ENCODE measurements around the gene CCDC192. TPM values are rescaled to one million over a fixed set of nuclear protein-coding genes. Genes with fewer than 3 reads are reported as not detected.

CCDC192 gene
- total RNA-seq, 1 experiment from 2014 or later: not detected

DNA sequence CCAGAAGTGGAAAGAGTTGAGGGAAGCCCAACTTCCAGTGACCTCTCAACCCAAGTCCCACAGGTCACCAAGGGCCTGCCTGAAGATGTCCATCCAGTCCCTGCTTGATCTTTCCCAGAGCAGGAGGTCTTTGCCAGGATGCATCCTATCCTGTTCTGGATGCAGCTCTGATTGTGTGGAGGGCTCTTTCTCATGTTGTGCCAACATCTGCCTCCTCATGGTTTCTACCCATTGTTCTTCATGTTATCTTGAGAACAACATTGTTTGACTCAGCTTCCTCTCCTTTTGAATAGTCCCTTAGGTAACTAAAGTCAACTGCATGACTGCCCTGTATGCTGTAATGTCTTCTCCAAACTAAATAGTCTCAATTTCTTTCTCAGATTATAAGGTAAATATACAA, 169.3 kb downstream of the CCDC192 start:
- Histone ChIP-seq H3K9me3 (replicated peaks) (no peaks in the 10 kb centered on the region), H3K27ac (no peak overlapping the region), H3K4me1 (no peaks in the 10 kb centered on the region), H3K4me3 (no peak overlapping the region), H3K27me3 (no peaks in the 10 kb centered on the region), H3K36me3 (no peaks in the 10 kb centered on the region)
- no peak for DNase-seq

- Histone ChIP-seq H3K9me3 (replicated peaks) (no peaks in the 10 kb centered on the region), H3K27ac (no peak overlapping the region), H3K27me3 (no peaks in the 10 kb centered on the region), H3K4me1 (no peaks in the 10 kb centered on the region), H3K4me3 (no peak overlapping the region), H3K36me3 (no peaks in the 10 kb centered on the region)
- DNase-seq: peak; percentile 54 to 81
Measured at GRCh38 chr5:127875235-127876021, 172.2 kb downstream of the CCDC192 start.

DNA sequence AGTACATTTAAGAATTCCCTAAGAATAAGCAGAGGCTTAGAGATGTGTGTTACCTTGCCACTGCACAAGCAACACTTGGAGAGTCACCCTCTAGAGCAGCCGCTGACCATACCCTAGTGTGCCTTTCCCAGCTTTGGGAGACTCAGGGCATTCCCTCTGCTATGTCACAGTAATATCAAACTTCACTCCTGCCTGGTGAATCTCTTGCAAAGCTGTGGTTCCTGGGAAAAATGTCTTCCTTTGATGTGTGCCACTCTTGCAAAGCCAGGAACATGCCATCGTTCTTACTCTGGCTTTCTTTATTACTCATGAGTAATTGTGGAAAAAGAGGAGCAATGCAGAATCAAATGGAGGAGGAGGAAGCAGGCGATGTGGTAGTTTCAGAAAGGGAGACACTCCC, 173.2 kb downstream of the CCDC192 start:
- no peaks in the 10 kb centered on the region for H3K9me3 ChIP-seq (replicated peaks)
- H3K27me3 ChIP-seq: no peaks in the 10 kb centered on the region
- no peak overlapping the region for H3K27ac ChIP-seq
- H3K4me3 ChIP-seq: no peak overlapping the region
- no peak for DNase-seq
- H3K4me1 ChIP-seq: no peaks in the 10 kb centered on the region
- no peaks in the 10 kb centered on the region for H3K36me3 ChIP-seq

- no peaks in the 10 kb centered on the region for H3K36me3 ChIP-seq
- H3K4me3 ChIP-seq: no peak overlapping the region
- H3K27me3 ChIP-seq: no peaks in the 10 kb centered on the region
- DNase-seq: peak; percentile 61 to 72
- no peaks in the 10 kb centered on the region for H3K9me3 ChIP-seq (replicated peaks)
- H3K27ac ChIP-seq: no peak overlapping the region
- no peaks in the 10 kb centered on the region for H3K4me1 ChIP-seq
Measured at GRCh38 chr5:127878174-127878750, 175.1 kb downstream of the CCDC192 start.

DNA sequence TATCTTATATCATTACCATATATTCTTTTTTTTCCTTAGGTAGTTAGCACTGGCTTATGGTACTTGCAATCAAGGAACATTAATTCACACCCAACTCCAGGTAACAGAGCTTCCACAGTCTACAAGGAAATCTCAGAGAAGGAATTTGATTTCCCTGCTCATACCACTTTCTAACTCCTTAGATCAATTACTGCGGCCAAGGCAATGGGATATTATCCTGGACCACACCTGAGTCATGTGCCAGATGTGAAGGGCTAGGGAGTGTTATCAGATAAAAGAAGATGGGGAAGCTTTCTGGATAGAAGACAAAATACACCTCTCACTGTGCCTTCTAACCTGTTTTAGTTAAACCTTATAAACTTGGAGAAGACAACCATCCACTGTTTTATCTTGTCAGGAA, 181.2 kb downstream of the CCDC192 start:
- no peak overlapping the region for H3K4me3 ChIP-seq
- no peak for DNase-seq
- peaks cover 3% of the 10 kb centered on the region; the same call in 1 of the 2 replicates for H3K9me3 ChIP-seq (replicated peaks)
- H3K27me3 ChIP-seq: no peaks in the 10 kb centered on the region
- no peaks in the 10 kb centered on the region for H3K36me3 ChIP-seq
- H3K4me1 ChIP-seq: peaks cover 19% of the 10 kb centered on the region
- no peak overlapping the region for H3K27ac ChIP-seq

DNA sequence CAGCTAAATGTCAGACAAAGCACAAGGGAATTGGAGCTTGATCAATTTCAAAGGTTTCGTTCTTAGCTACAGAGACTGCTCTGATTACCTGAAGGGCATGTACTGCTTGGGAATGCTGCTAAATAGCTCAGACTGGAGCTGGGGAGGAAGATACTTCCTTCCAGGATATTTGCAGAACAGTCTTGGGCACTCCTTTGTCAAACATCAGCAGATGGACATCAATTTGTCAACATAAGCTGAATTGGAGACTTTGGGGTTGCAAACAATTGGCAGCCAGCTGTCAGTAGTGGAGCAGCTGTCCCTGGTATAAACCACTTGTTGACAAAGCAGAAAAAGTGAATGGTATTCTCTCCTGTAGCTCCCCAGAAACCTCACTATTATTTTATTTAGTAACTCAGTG, 182.0 kb downstream of the CCDC192 start:
- peak; percentile 55 to 81 for DNase-seq
- H3K27ac ChIP-seq: peak overlapping the region; percentile 12; the same call in 1 of the 2 replicates

GRCh38 chr5:127886081-127886480, 182.9 kb downstream of the CCDC192 start:
- no peak for DNase-seq
- no peaks in the 10 kb centered on the region for H3K27me3 ChIP-seq
- H3K27ac ChIP-seq: no peak overlapping the region
- H3K36me3 ChIP-seq: no peaks in the 10 kb centered on the region
- H3K4me1 ChIP-seq: peaks cover 19% of the 10 kb centered on the region
- H3K9me3 ChIP-seq (replicated peaks): peaks cover 3% of the 10 kb centered on the region; the same call in 1 of the 2 replicates
- H3K4me3 ChIP-seq: no peak overlapping the region

More for the DNA sequence above, 182.0 kb downstream of the CCDC192 start:
- H3K36me3 ChIP-seq: no peaks in the 10 kb centered on the region
- H3K4me1 ChIP-seq: peaks cover 19% of the 10 kb centered on the region
- no peak overlapping the region for H3K4me3 ChIP-seq
- no peaks in the 10 kb centered on the region for H3K27me3 ChIP-seq
- peaks cover 3% of the 10 kb centered on the region; the same call in 1 of the 2 replicates for H3K9me3 ChIP-seq (replicated peaks)

DNA sequence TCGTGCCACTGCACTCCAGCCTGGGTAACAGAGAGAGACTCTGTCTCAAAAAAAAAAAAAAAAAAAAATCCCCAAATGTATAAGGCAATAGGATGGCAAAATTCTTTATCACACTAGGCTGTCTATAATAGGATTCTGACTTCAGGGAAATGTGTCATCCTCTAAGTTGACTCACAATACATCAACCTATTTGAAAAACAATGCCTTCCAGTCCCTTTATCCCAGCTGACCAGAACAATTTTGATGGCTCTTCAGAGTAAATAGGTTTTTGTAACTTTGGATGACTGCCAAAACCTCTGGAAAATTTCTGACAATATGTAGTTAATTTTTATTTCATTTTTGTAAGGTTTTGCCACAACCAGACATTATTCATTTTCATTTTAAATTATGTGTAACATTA, 184.1 kb downstream of the CCDC192 start:
- Histone ChIP-seq H3K36me3 (no peaks in the 10 kb centered on the region), H3K27ac (no peak overlapping the region), H3K4me3 (no peak overlapping the region), H3K27me3 (no peaks in the 10 kb centered on the region), H3K4me1 (peaks cover 26% of the 10 kb centered on the region), H3K9me3 (replicated peaks) (peaks cover 3% of the 10 kb centered on the region; the same call in 1 of the 2 replicates)
- DNase-seq: no peak

DNA sequence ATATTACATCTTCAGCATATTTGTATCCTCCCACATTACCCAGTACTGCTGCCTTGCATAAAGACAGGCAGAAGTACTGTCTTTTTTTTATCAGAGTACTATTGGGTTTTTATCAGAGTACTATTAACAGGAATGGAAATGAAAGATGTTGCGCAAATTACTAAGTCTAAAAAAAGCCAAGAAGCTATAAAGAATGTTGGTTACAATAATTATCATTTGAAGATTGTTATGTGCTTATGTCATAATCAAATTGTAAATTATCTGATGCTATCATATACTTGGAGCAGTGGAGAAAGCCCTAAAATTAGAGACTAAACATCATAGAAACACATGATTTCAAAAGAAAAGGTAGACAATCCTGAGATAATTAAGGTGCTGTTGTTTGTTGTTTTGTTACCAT, 188.8 kb downstream of the CCDC192 start:
- no peak for DNase-seq
- no peak overlapping the region for H3K4me3 ChIP-seq

DNA sequence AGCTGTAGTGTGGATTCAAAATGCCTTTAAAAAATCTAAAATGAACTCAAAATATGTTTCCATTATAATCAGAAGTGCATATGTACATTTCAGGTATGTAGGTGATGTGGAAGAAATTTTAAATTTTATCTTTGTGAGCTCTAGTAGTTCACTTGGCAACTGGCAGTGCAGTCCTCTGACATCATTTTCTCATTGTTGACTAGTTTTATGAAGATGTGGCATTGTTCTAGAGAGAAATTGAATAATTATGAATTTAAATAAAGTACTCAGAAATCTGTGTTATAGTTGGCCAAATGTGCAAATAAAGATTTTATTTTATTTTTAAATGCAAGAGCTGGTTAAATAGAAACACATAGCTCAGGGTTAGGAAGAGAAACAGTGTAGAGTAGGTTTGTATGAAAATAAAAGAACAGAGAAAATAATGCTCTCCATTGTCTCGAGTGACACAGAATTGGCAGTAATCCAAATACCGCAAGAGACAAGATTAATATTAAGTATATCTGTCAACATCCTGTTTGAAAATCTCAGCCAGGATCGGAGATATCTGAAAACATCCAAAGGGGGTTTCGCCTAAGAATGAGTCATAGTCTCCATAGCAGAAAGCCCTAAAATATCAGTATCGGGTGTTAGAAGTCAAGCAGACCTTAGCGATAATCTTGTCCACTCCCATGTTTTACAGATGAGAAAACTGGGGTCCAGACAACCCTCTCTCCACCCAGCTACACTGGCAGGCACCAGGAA, 189.4 kb downstream of the CCDC192 start:
- DNase-seq: peak; percentile 39 to 81
- Histone ChIP-seq H3K4me3 (peak overlapping the region; percentile 2; the same call in 1 of the 2 replicates), H3K9me3 (replicated peaks) (no peaks in the 10 kb centered on the region), H3K36me3 (no peaks in the 10 kb centered on the region), H3K27me3 (no peaks in the 10 kb centered on the region), H3K4me1 (peaks cover 17% of the 10 kb centered on the region), H3K27ac (no peak overlapping the region)

More for the DNA sequence above, 188.8 kb downstream of the CCDC192 start:
- Histone ChIP-seq H3K36me3 (no peaks in the 10 kb centered on the region), H3K27ac (no peak overlapping the region), H3K27me3 (no peaks in the 10 kb centered on the region), H3K9me3 (replicated peaks) (no peaks in the 10 kb centered on the region), H3K4me1 (peaks cover 17% of the 10 kb centered on the region)

DNA sequence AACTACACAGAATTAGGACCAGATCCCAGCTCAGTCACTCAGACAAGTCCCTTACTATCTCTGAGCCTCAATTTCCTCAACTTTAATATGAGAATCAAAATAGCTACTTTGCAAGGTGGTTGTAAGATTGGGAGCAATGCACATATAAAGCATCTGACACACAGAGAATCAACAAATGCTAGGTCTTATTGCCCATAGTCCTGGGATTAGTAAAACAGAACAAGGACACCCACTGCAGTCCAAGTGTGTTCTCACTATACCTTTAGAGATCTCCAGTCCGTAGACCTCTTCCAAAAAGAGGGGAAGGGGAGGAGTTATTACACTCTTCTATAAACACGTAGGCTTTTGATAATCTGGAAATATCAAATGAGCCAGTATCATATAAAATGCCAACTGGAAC, 190.0 kb downstream of the CCDC192 start:
- Histone ChIP-seq H3K4me3 (no peak overlapping the region), H3K27ac (no peak overlapping the region), H3K9me3 (replicated peaks) (no peaks in the 10 kb centered on the region), H3K4me1 (peaks cover 17% of the 10 kb centered on the region), H3K36me3 (no peaks in the 10 kb centered on the region), H3K27me3 (no peaks in the 10 kb centered on the region)
- no peak for DNase-seq

DNA sequence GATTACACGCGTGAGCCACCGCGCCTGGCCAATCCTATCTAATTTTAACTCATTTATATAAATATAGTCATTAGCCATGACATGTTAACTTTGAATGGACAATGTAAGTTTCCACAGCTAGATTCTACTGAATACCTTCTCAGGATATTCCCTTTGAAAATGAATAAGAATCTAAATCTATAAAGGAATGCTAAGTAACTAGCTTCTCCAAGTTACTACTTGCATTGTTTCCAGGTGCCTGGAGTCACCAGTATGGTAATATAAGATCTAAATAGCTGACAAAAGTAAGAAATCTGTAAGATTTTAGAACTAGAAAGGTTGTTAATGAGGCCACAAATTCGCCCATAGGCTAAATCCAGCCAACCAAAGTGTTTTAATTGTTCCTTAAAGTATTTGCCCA, 191.3 kb downstream of the CCDC192 start:
- Histone ChIP-seq H3K4me1 (peaks cover 17% of the 10 kb centered on the region), H3K36me3 (no peaks in the 10 kb centered on the region), H3K4me3 (no peak overlapping the region), H3K9me3 (replicated peaks) (no peaks in the 10 kb centered on the region), H3K27ac (no peak overlapping the region), H3K27me3 (no peaks in the 10 kb centered on the region)
- DNase-seq: no peak

GRCh38 chr5:127898551-127899213, 195.5 kb downstream of the CCDC192 start:
- no peaks in the 10 kb centered on the region for H3K9me3 ChIP-seq (replicated peaks)
- H3K4me1 ChIP-seq: no peaks in the 10 kb centered on the region
- no peak for DNase-seq
- H3K27ac ChIP-seq: no peak overlapping the region
- no peak overlapping the region for H3K4me3 ChIP-seq
- no peaks in the 10 kb centered on the region for H3K36me3 ChIP-seq
- H3K27me3 ChIP-seq: no peaks in the 10 kb centered on the region

DNA sequence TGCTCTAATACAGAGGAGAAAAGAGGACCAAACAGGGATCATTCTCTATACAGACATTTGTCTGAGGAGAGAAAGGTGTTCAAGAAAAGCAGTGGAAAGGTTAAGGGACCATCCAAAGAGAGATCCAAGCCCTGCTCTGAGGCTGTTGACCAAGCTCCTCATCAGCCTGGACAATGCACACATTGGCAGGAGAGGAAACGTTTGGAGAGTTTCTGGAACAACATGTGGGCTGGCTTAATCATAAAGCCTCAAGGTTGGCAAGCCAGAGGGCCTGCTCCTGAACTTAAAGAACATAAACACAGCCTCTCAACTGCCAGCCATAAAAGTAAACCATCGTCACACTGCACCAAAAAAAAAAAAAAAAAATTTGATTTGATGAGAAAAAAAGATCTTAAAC, 196.0 kb downstream of the CCDC192 start:
- Histone ChIP-seq H3K4me3 (no peak overlapping the region), H3K36me3 (no peaks in the 10 kb centered on the region)
- no peak for DNase-seq

More for the DNA sequence above, 196.0 kb downstream of the CCDC192 start:
- Histone ChIP-seq H3K4me1 (no peaks in the 10 kb centered on the region), H3K27ac (no peak overlapping the region), H3K27me3 (no peaks in the 10 kb centered on the region), H3K9me3 (replicated peaks) (no peaks in the 10 kb centered on the region)

Data from SJCRH30 (cell line).